Endodermal cell (in vitro differentiated cells): ENCODE data around the gene TRMO. TPM values are rescaled to one million over a fixed set of nuclear protein-coding genes. Genes with fewer than 3 reads are reported as not detected.

Source experiments
- DNase-seq: peaks from one replicate; pipeline ENCODE4 v3.0.0-alpha.2; 2017
- H3K27ac ChIP-seq: 2 replicates; pipeline ENCODE4 v1.5.1; 2013; ENCODE audit warnings: mild to moderate bottlenecking, low read depth, low read length, moderate library complexity
- H3K27me3 ChIP-seq: 2 replicates; pipeline ENCODE4 v1.6.1; 2013; ENCODE audit warnings: mild to moderate bottlenecking, low read length, moderate library complexity; ENCODE audit not compliant: insufficient read depth, control insufficient read depth, poor library complexity, severe bottlenecking
- H3K36me3 ChIP-seq: 2 replicates; pipeline ENCODE4 v1.7.0; 2013; ENCODE audit warnings: mild to moderate bottlenecking, low read length, moderate library complexity; ENCODE audit not compliant: control insufficient read depth, insufficient read depth
- H3K4me1 ChIP-seq: one replicate; pipeline ENCODE4 v1.7.0; 2013; ENCODE audit warnings: low read length; ENCODE audit not compliant: control insufficient read depth, insufficient read depth
- H3K4me3 ChIP-seq: 2 replicates; pipeline ENCODE4 v1.5.1; 2013; ENCODE audit warnings: mild to moderate bottlenecking, low read length, moderate library complexity
- H3K9ac ChIP-seq: 2 replicates; pipeline ENCODE4 v1.6.1; 2013; ENCODE audit warnings: mild to moderate bottlenecking, low read length, moderate library complexity; ENCODE audit not compliant: poor library complexity, severe bottlenecking; ENCODE audit errors: extremely low read depth
- H3K9me3 ChIP-seq: 2 replicates; pipeline ENCODE4 v1.6.1; 2013; ENCODE audit warnings: mild to moderate bottlenecking, low read length, moderate library complexity; ENCODE audit not compliant: control insufficient read depth
- H3K27ac Mint-ChIP-seq: 2 replicates; pipeline ENCODE4 v1.8.0; 2020; ENCODE audit warnings: mixed read lengths
- H3K27me3 Mint-ChIP-seq: 2 replicates; pipeline ENCODE4 v1.8.0; 2021; ENCODE audit warnings: mild to moderate bottlenecking, mixed read lengths; ENCODE audit not compliant: insufficient read depth
- H3K36me3 Mint-ChIP-seq: 2 replicates; pipeline ENCODE4 v1.8.0; 2020; ENCODE audit warnings: low read depth, mixed read lengths
- H3K4me1 Mint-ChIP-seq: 2 replicates; pipeline ENCODE4 v1.8.0; 2020; ENCODE audit warnings: mixed read lengths
- H3K4me3 Mint-ChIP-seq: 2 replicates; pipeline ENCODE4 v1.8.0; 2020; ENCODE audit warnings: mild to moderate bottlenecking, moderate library complexity, mixed read lengths
- H3K9me3 Mint-ChIP-seq: 2 replicates; pipeline ENCODE4 v1.8.0; 2020; ENCODE audit warnings: mild to moderate bottlenecking, mixed read lengths
- WGBS, 2 experiments: methylation state at CpG; one replicate each; pipeline versions ENCODE4 v1.1.5 to v1.1.7; 2013; ENCODE audit warnings: missing lambda C conversion rate in 2 of 2, mixed read lengths in 1 of 2; ENCODE audit not compliant: insufficient coverage in 1 of 2, insufficient read length in 1 of 2; 5-methylcytosine and 5-hydroxymethylcytosine counted together
- total RNA-seq, 2 donors: library from RNA; stranded (reverse); fragmentation: NEBNext Ultra II Directional in 1 of 2; extraction: Animal tissue kit (Norgen Biotek cat#: 25700) in 1 of 2; gene quantifications; 2 replicates in 1 of 2; 3 replicates in 1 of 2; pipeline ENCODE4 v1.2.1, GENCODE V29; 2021
- TF ChIP-seq, protein P1 (sequence below): fragments of 200-600 bp; sonication (generic); conservative IDR thresholded peaks from 2 replicates; pipeline ENCODE4 v1.5.0; 2021; ENCODE audit warnings: antibody characterized with exemption, mild to moderate bottlenecking

Gene TRMO
- total RNA-seq, 2 donors from 2014 or later = 4.9 to 7.2 TPM

GRCh38 chr9:97933297-97933998 lies 11.1 kb upstream of the TRMO start:
- H3K4me1 ChIP-seq = no peaks in the 10 kb centered on the region
- no peaks in the 10 kb centered on the region for H3K9me3 ChIP-seq
- Mint-ChIP-seq H3K36me3 (no peaks in the 10 kb centered on the region), H3K27ac (no peak overlapping the region), H3K4me1 (no peaks in the 10 kb centered on the region), H3K4me3 (no peak overlapping the region), H3K9me3 (no peaks in the 10 kb centered on the region), H3K27me3 (peaks cover 84% of the 10 kb centered on the region)
- H3K36me3 ChIP-seq = no peaks in the 10 kb centered on the region
- TF ChIP-seq, protein P1, sequence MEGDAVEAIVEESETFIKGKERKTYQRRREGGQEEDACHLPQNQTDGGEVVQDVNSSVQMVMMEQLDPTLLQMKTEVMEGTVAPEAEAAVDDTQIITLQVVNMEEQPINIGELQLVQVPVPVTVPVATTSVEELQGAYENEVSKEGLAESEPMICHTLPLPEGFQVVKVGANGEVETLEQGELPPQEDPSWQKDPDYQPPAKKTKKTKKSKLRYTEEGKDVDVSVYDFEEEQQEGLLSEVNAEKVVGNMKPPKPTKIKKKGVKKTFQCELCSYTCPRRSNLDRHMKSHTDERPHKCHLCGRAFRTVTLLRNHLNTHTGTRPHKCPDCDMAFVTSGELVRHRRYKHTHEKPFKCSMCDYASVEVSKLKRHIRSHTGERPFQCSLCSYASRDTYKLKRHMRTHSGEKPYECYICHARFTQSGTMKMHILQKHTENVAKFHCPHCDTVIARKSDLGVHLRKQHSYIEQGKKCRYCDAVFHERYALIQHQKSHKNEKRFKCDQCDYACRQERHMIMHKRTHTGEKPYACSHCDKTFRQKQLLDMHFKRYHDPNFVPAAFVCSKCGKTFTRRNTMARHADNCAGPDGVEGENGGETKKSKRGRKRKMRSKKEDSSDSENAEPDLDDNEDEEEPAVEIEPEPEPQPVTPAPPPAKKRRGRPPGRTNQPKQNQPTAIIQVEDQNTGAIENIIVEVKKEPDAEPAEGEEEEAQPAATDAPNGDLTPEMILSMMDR = no peak
- H3K4me3 ChIP-seq = no peak overlapping the region
- no peak overlapping the region for H3K27ac ChIP-seq
- no peak for DNase-seq
- H3K9ac ChIP-seq = no peak overlapping the region
- H3K27me3 ChIP-seq = peaks cover 93% of the 10 kb centered on the region
- 86% methylated on average over 1 of the region's 4 CpGs; no CpG with 5 or more reads in 1 of the 2 experiments for WGBS, 2 experiments

GRCh38 chr9:97930972-97931371 lies 8.7 kb upstream of the TRMO start:
- Mint-ChIP-seq H3K36me3 (no peaks in the 10 kb centered on the region), H3K4me1 (no peaks in the 10 kb centered on the region), H3K4me3 (no peak overlapping the region), H3K27me3 (peaks cover 76% of the 10 kb centered on the region), H3K9me3 (no peaks in the 10 kb centered on the region), H3K27ac (no peak overlapping the region)
- peaks cover 94% of the 10 kb centered on the region for H3K27me3 ChIP-seq
- DNase-seq = no peak
- H3K9ac ChIP-seq = no peak overlapping the region
- WGBS, 2 experiments = 70 to 71% methylated on average over 3 of the region's 3 CpGs
- TF ChIP-seq, protein P1 = no peak
- H3K4me3 ChIP-seq = no peak overlapping the region
- H3K36me3 ChIP-seq = no peaks in the 10 kb centered on the region
- H3K27ac ChIP-seq = no peak overlapping the region
- H3K4me1 ChIP-seq = no peaks in the 10 kb centered on the region
- no peaks in the 10 kb centered on the region for H3K9me3 ChIP-seq

DNA sequence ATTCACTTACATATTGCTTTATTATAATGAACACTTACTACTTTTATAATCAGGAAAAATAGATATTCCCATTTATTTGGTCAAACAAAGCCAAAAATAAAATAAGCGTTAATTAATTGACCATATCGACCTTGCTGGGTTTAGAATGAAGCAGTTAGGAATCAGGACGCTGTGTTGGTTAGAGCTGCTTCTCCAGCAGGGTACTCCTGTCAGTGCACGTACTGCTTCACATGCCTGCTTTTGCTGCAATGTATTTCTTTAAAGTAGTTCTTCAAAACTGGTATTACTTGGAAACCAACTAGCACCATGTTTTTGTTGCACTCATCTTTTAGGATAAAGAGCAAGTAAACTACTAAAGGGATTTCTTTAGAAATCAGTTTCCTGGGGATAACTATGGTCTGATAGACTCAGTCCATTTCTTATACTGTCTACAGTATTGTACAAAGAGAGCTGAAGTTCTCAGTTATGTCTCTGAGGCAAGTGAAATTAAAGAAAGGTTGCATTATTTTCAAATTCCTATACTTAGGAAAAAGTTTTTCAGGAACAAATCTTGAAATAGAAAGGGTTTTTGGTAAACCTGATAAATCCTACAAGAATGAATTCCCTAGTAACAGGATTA lies 6.8 kb upstream of the TRMO start:
- H3K4me3 ChIP-seq = no peak overlapping the region
- H3K4me1 ChIP-seq = no peaks in the 10 kb centered on the region
- DNase-seq = no peak
- Mint-ChIP-seq H3K9me3 (no peaks in the 10 kb centered on the region), H3K27me3 (peaks cover 77% of the 10 kb centered on the region), H3K4me1 (peaks cover under 1% of the 10 kb centered on the region), H3K4me3 (no peak overlapping the region), H3K27ac (no peak overlapping the region), H3K36me3 (no peaks in the 10 kb centered on the region)
- peaks cover 91% of the 10 kb centered on the region for H3K27me3 ChIP-seq
- WGBS, 2 experiments = 71 to 74% methylated on average over 3 to 4 of the region's 4 CpGs
- no peaks in the 10 kb centered on the region for H3K36me3 ChIP-seq
- H3K27ac ChIP-seq = no peak overlapping the region
- TF ChIP-seq, protein P1 = no peak
- no peak overlapping the region for H3K9ac ChIP-seq
- H3K9me3 ChIP-seq = no peaks in the 10 kb centered on the region
